K562 (cell line): Measurements from ENCODE around the gene TMEM167B. TPM values are rescaled to one million over a fixed set of nuclear protein-coding genes. Genes with fewer than 3 reads are reported as not detected.

ENCODE experiments used
- CEBPG ChIP-seq, 3 experiments: fragments of 200-800 bp in 1 of 3; sonication (Bioruptor generic) in 1 of 3; sonication (generic) in 1 of 3; formaldehyde crosslinking in 1 of 3; IDR thresholded peaks in 2 of 3; conservative IDR thresholded peaks in 1 of 3; 2 replicates each; pipeline versions ENCODE4 v1.6.1 to v1.8.0; 2016 to 2022; ENCODE audit warnings: missing compliant biosample characterization in 2 of 3, missing genetic modification characterization in 2 of 3, mild to moderate bottlenecking in 1 of 3, missing genetic modification reagents in 1 of 3
- GABPA ChIP-seq: fragments of 200-800 bp; sonication (Bioruptor generic); conservative IDR thresholded peaks from 2 replicates; pipeline ENCODE4 v1.6.1; 2016; ENCODE audit warnings: low read depth, missing genetic modification characterization, missing compliant biosample characterization
- GABPB1 ChIP-seq: sonication (generic); formaldehyde crosslinking; IDR thresholded peaks from 2 replicates; pipeline ENCODE4 v1.8.0; 2022; ENCODE audit warnings: mild to moderate bottlenecking, missing genetic modification reagents
- IFI16 ChIP-seq: fragments of 250-450 bp; sonication (Bioruptor Pico); IDR thresholded peaks from 2 replicates; pipeline ENCODE4 v2.1.2; 2022; ENCODE audit warnings: mild to moderate bottlenecking, inconsistent platforms
- JUN ChIP-seq, 2 experiments: sonication (generic) in 1 of 2; formaldehyde crosslinking in 1 of 2; IDR thresholded peaks; 2 replicates each; pipeline versions ENCODE4 v1.6.1 to v1.8.0; 2012 to 2022; ENCODE audit warnings: borderline replicate concordance in 2 of 2, mild to moderate bottlenecking in 2 of 2, improper control_type of control experiment in 1 of 2, low read depth in 1 of 2, low read length in 1 of 2, missing genetic modification reagents in 1 of 2
- MBD2 ChIP-seq: sonication (generic); IDR thresholded peaks from 2 replicates; pipeline ENCODE4 v1.6.1; 2016; ENCODE audit warnings: low read depth, borderline replicate concordance
- MTA1 ChIP-seq: fragments of 450-650 bp; IDR thresholded peaks from 2 replicates; pipeline ENCODE4 v1.6.1; 2017; ENCODE audit warnings: borderline replicate concordance
- NCOA1 ChIP-seq: fragments of 450-650 bp; IDR thresholded peaks from 2 replicates; pipeline ENCODE4 v1.6.1; 2016; ENCODE audit warnings: low read depth
- PCBP2 ChIP-seq: fragments of 200-400 bp; formaldehyde crosslinking; IDR thresholded peaks from 2 replicates; pipeline ENCODE4 v1.6.1; 2018; ENCODE audit warnings: low read length, low read depth, mild to moderate bottlenecking, moderate library complexity; ENCODE audit not compliant: poor library complexity, severe bottlenecking
- SMC3 ChIP-seq: conservative IDR thresholded peaks from 2 replicates; pipeline ENCODE4 v1.6.1; 2011; ENCODE audit warnings: low read depth, low read length, improper control_type of control experiment; ENCODE audit not compliant: insufficient read depth
- SOX6 ChIP-seq: fragments of 450-650 bp; IDR thresholded peaks from 2 replicates; pipeline ENCODE4 v1.6.1; 2014; ENCODE audit warnings: mild to moderate bottlenecking
- ZNF589 ChIP-seq: fragments of 200-800 bp; sonication (Bioruptor generic); IDR thresholded peaks from 2 replicates; pipeline ENCODE4 v1.6.1; 2016; ENCODE audit warnings: low read depth, missing genetic modification characterization, missing compliant biosample characterization
- polyA plus RNA-seq, 8 experiments: library from polyadenylated mRNA; depleted of rRNA in 4 of 8; stranded (reverse) in 5 of 8; unstranded in 3 of 8; fragments of >200 nt; fragmentation: Nextera tagmentation in 2 of 8; fragmentation: Illumina TruSeq in 1 of 8; extraction: Ambion mirVana in 2 of 8; extraction: Trizol in 1 of 8; gene quantifications; 2 replicates each; pipeline versions ENCODE4 v1.2.1 to v1.2.3, GENCODE V29; 2011 to 2014; ENCODE audit warnings: inconsistent platforms in 1 of 8, missing spikeins in 1 of 8
- total RNA-seq, 7 experiments: library from RNA; depleted of rRNA in 6 of 7; stranded (reverse); fragments of >200 nt in 6 of 7; fragmentation: Illumina TruSeq in 2 of 7; extraction: Trizol in 2 of 7; gene quantifications; 2 replicates each; pipeline versions ENCODE4 v1.2.1 to v1.2.3, GENCODE V29; 2011 to 2021; ENCODE audit warnings: low replicate concordance in 1 of 7
- TF ChIP-seq, protein P1 (sequence below), 2 experiments: fragments of 450-650 bp; IDR thresholded peaks; 2 replicates each; pipeline ENCODE4 v1.6.1; 2016; ENCODE audit warnings: mild to moderate bottlenecking in 2 of 2, borderline replicate concordance in 1 of 2, low read depth in 1 of 2, moderate library complexity in 1 of 2
- TF ChIP-seq, protein P2 (sequence below): fragments of 250-450 bp; sonication (Bioruptor Pico); IDR thresholded peaks from 2 replicates; pipeline ENCODE4 v1.8.0; 2021; ENCODE audit warnings: moderate library complexity, mild to moderate bottlenecking, inconsistent platforms
- TF ChIP-seq, protein P3 (sequence below): fragments of 250-450 bp; sonication (Bioruptor Pico); IDR thresholded peaks from 2 replicates; pipeline ENCODE4 v1.9.0; 2021; ENCODE audit warnings: mild to moderate bottlenecking, inconsistent platforms

Gene TMEM167B
- total and polyA plus RNA-seq, 9 of the 15 experiments (the other 6 are each of a cell fraction or from before 2014, with no cell fraction given) = 17.2 to 36.4 (median 32.2) TPM

DNA sequence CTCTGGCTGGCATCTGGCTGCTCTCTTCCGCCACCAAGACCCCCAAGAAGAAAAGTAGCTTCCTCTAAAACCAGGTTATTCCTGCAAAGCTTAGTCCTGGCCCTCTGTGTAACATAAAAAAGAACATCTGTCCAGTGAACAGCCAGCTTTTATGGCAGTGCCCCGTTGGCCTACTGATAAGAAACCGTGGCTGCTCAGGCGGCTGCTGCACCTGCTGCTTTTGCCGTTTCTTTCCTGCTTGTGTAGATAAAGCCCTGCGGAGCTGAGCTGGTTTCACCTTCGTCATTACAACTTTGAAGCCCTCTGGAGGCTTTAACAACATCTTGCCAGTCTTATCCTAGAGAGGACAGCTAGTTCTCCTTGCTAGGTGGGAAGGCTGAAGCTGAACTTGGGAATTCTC, 43.9 kb downstream of the TMEM167B start (continued):
- TF ChIP-seq, protein P1, sequence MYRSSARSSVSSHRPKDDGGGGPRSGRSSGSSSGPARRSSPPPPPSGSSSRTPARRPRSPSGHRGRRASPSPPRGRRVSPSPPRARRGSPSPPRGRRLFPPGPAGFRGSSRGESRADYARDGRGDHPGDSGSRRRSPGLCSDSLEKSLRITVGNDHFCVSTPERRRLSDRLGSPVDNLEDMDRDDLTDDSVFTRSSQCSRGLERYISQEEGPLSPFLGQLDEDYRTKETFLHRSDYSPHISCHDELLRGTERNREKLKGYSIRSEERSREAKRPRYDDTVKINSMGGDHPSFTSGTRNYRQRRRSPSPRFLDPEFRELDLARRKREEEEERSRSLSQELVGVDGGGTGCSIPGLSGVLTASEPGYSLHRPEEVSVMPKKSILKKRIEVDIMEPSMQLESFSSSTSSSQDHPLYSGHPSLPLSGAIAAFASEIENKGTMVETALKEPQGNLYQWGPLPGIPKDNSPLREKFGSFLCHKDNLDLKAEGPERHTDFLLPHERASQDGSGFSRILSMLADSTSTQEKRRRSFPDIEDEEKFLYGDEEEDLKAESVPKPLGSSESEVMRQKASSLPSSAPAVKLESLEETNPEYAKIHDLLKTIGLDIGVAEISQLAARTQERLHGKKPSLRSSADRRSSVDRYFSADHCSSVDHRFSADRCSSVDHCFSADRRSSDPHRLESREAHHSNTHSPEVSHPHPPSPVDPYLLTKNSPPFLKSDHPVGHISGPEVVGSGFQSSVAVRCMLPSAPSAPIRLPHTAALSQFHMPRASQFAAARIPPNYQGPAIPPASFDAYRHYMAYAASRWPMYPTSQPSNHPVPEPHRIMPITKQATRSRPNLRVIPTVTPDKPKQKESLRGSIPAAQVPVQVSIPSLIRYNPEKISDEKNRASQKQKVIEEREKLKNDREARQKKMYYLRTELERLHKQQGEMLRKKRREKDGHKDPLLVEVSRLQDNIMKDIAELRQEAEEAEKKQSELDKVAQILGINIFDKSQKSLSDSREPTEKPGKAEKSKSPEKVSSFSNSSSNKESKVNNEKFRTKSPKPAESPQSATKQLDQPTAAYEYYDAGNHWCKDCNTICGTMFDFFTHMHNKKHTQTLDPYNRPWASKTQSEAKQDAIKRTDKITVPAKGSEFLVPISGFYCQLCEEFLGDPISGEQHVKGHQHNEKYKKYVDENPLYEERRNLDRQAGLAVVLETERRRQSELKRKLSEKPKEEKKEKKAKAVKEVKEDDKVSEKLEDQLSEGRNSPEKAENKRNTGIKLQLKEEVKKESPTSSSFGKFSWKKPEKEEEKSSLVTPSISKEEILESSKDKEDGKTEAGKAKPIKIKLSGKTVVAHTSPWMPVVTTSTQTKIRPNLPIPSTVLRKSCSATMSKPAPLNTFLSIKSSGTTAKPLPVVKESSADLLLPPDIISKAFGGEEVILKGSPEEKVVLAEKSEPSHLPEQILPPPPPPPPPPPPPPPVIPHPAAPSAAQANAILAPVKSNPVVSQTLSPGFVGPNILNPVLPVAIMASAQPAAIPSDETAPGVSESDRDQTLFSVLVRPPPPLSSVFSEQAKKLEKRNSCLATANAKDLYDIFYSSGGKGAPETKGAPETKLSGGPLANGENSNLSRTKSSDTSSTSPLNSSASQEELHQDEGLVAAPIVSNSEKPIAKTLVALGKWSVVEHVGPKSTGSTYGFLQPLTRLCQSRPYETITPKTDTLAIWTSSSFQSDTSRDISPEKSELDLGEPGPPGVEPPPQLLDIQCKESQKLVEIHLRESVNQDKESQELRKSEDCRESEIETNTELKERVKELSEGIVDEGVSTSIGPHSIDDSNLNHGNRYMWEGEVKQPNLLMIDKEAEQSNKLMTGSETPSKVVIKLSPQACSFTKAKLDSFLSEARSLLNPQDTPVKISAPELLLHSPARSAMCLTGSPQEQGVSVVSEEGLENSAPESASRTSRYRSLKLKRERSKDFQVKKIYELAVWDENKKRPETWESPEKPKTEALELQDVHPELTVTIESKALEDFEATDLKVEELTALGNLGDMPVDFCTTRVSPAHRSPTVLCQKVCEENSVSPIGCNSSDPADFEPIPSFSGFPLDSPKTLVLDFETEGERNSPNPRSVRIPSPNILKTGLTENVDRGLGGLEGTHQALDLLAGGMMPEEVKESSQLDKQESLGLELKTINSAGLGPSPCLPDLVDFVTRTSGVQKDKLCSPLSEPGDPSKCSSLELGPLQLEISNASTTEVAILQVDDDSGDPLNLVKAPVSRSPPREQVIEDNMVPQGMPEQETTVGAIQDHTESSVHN (IDR thresholded peaks at IDR 0.05; ENCODE audit: borderline replicate concordance in 1 of 2, low read depth in 1 of 2) = no peak
- TF ChIP-seq PCBP2 = no peak
- TF ChIP-seq, protein P2, sequence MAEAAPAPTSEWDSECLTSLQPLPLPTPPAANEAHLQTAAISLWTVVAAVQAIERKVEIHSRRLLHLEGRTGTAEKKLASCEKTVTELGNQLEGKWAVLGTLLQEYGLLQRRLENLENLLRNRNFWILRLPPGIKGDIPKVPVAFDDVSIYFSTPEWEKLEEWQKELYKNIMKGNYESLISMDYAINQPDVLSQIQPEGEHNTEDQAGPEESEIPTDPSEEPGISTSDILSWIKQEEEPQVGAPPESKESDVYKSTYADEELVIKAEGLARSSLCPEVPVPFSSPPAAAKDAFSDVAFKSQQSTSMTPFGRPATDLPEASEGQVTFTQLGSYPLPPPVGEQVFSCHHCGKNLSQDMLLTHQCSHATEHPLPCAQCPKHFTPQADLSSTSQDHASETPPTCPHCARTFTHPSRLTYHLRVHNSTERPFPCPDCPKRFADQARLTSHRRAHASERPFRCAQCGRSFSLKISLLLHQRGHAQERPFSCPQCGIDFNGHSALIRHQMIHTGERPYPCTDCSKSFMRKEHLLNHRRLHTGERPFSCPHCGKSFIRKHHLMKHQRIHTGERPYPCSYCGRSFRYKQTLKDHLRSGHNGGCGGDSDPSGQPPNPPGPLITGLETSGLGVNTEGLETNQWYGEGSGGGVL (CRISPR knock-in tag) = no peak
- TF ChIP-seq SOX6 = peak; percentile 84
- TF ChIP-seq GABPB1 (CRISPR knock-in tag) = no peak
- TF ChIP-seq CEBPG (CRISPR knock-in tag; IDR thresholded peaks at IDR 0.05) = no peak
- TF ChIP-seq CEBPG (tag; conservative IDR thresholded peaks at IDR 0.05 in 1 of 2, IDR thresholded peaks at IDR 0.05 in 1 of 2) = no peak
- TF ChIP-seq NCOA1 = peak; percentile 57; the same call in 1 of the 2 replicates
- TF ChIP-seq SMC3 = 0 out of 2 replicates have a peak, but pooled peaks have one; percentile 11
- no peak for TF ChIP-seq GABPA
- TF ChIP-seq ZNF589 (CRISPR knock-in tag) = peak; percentile 95
- TF ChIP-seq, protein P3, sequence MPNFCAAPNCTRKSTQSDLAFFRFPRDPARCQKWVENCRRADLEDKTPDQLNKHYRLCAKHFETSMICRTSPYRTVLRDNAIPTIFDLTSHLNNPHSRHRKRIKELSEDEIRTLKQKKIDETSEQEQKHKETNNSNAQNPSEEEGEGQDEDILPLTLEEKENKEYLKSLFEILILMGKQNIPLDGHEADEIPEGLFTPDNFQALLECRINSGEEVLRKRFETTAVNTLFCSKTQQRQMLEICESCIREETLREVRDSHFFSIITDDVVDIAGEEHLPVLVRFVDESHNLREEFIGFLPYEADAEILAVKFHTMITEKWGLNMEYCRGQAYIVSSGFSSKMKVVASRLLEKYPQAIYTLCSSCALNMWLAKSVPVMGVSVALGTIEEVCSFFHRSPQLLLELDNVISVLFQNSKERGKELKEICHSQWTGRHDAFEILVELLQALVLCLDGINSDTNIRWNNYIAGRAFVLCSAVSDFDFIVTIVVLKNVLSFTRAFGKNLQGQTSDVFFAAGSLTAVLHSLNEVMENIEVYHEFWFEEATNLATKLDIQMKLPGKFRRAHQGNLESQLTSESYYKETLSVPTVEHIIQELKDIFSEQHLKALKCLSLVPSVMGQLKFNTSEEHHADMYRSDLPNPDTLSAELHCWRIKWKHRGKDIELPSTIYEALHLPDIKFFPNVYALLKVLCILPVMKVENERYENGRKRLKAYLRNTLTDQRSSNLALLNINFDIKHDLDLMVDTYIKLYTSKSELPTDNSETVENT (CRISPR knock-in tag) = no peak
- TF ChIP-seq IFI16 (CRISPR knock-in tag) = no peak
- no peak for TF ChIP-seq MTA1
- no peak for TF ChIP-seq MBD2
- no peak for TF ChIP-seq JUN (IDR thresholded peaks at IDR 0.05; ENCODE audit: borderline replicate concordance, low read depth, low read length)
- TF ChIP-seq JUN (CRISPR knock-in tag; IDR thresholded peaks at IDR 0.05; ENCODE audit: borderline replicate concordance) = no peak
